Ovary (tissue), 3 donors: ENCODE results near the gene MANSC1.

ENCODE experiments used
- EP300 ChIP-seq: sonication (generic); formaldehyde crosslinking; IDR thresholded peaks from one replicate; pipeline ENCODE4 v1.6.1; 2017; ENCODE audit warnings: antibody characterized with exemption
- TF ChIP-seq, protein P1 (sequence below), 3 donors: fragments of 450-650 bp in 2 of 3; fragments of 200-600 bp in 1 of 3; IDR thresholded peaks; one replicate each; pipeline versions ENCODE4 v1.5.1 to v1.8.0; 2016 to 2022; ENCODE audit warnings: antibody characterized with exemption in 3 of 3, mild to moderate bottlenecking in 1 of 3
- donor health status: DM: no; HTN: no; CAD: no.

DNA sequence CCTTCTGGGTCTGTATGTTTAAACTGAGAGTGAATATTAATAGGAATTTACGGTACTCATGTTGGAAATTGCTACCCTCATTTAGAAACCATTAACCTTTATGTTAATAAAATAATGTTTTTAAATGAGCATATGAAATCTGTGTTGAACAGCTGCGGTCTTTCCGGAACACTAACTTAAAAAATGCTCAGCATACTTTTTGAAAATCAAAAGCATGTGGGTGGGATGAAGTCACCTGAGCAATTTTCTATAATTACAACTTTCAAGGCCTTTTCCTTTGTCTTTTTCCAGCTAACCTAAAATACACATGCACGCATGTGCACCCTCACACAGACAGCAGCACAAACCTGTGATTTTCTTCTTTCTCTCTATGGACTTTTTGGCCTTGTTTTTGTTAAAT, 46.7 kb upstream of the MANSC1 start:
- TF ChIP-seq, protein P1, sequence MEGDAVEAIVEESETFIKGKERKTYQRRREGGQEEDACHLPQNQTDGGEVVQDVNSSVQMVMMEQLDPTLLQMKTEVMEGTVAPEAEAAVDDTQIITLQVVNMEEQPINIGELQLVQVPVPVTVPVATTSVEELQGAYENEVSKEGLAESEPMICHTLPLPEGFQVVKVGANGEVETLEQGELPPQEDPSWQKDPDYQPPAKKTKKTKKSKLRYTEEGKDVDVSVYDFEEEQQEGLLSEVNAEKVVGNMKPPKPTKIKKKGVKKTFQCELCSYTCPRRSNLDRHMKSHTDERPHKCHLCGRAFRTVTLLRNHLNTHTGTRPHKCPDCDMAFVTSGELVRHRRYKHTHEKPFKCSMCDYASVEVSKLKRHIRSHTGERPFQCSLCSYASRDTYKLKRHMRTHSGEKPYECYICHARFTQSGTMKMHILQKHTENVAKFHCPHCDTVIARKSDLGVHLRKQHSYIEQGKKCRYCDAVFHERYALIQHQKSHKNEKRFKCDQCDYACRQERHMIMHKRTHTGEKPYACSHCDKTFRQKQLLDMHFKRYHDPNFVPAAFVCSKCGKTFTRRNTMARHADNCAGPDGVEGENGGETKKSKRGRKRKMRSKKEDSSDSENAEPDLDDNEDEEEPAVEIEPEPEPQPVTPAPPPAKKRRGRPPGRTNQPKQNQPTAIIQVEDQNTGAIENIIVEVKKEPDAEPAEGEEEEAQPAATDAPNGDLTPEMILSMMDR (IDR thresholded peaks at IDR 0.05) = no peak
- TF ChIP-seq EP300 = no peak
